HEK293 (cell line): ENCODE measurements around the gene ARID3B.
"Not testable (repeated sequence)": the region's sequence is repeated elsewhere in the genome, so short reads cannot be mapped to it uniquely, and the experiment has no call there.

Source experiments
- CTCF ChIP-seq: fragments of 450-650 bp; formaldehyde crosslinking; IDR thresholded peaks from 2 replicates; pipeline ENCODE4 v1.5.1; 2016; ENCODE audit warnings: missing biosample characterization, missing genetic modification characterization
- WT1 ChIP-seq: fragments of 450-650 bp; formaldehyde crosslinking; IDR thresholded peaks from 2 replicates; pipeline ENCODE4 v1.5.1; 2016; ENCODE audit warnings: missing biosample characterization, missing genetic modification characterization
- ZNF350 ChIP-seq: fragments of 450-650 bp; formaldehyde crosslinking; IDR thresholded peaks from 2 replicates; pipeline ENCODE4 v1.5.0; 2017; ENCODE audit warnings: missing biosample characterization, mild to moderate bottlenecking, missing genetic modification characterization

GRCh38 chr15:74597146-74597705 is 56.2 kb downstream of the ARID3B start:
- not testable (repeated sequence) for TF ChIP-seq CTCF, WT1, ZNF350
